Measurements from ENCODE around the gene RLN3.
"Not testable (repeated sequence)": the region's sequence is repeated elsewhere in the genome, so short reads cannot be mapped to it uniquely, and the experiment has no call there.

DNA sequence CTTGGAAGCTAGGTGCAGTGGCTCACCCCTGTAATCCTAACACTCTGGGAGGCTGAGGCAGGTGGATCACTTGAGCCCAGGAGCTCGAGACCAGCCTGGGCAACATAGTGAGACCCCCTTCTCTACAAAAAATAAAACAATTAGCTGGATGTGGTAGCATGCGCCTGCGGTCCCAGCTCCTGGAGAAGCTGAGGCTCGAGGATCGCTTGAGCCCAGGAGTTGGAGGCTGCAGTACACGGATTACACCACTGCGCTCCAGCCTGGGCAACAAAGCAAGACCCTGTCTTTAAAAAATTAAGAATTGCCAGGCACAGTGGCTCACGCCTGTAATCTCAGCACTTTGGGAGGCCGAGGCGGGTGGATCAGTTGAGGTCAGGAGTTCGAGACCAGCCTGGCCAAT is 23.0 kb downstream of the RLN3 start:
- not testable (repeated sequence) for TF ChIP-seq ZNF274 (IDR thresholded peaks at IDR 0.05; ENCODE audit: low read depth, low read length); YY1 (IDR thresholded peaks at IDR 0.05; ENCODE audit: insufficient read depth, insufficient read length); SUZ12 (IDR thresholded peaks at IDR 0.05; ENCODE audit: extremely low read depth, insufficient read depth, insufficient read length)
